NCI-H128 (cell line): ENCODE data around the gene ZBTB4.

Experiments
- DNase-seq: peaks from one replicate; lab custom pipeline; 2025; ENCODE audit not compliant: unreplicated experiment; lab: John Stamatoyannopoulos, UW

Gene ZBTB4

DNA sequence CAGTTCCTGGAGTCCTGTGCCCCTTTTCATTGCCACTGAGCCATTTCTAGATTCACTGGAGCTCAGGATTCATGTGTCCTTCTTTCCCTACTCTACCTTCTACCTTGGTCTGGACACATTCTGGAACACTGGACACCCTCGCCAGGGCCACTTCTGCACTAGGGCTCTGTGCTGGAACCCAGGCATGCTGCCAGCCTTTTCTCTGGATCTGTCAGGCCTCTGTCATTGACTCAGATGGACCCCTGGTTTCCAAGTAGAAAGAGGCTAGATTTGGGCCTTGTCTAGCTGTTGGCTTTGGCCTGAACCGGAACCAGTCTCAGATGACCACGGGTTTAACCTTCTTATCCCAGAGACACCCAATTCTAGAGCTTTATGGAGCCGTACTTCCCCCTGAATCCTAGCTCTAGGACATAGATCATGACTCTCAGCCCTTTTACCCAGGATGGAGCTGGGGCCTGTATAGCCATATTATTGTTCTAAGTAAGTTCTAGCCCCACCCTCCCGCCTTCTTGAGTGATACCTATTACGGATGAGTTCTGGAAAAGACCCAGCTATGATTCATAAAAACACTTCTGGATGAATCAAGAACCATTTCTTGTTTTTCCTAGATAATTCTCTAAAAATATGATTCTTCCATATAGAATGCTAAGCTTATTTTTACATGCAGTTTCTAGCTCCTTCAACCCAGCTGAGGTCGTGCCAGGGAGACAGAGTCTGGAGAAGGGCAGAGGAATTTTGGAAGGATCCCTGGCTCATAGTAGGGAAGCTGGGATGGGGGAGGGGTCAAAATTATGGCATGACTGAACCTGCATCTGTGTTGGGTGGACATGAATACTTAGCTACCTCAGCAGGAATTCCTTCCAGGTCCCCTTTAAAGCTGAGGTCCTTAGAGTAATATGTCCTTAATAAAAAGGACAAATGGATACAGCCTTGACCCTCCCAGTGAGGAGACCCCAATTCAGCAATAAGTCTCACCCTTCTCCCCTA lies 35.6 kb downstream of the ZBTB4 start:
- DNase-seq: no peak

DNA sequence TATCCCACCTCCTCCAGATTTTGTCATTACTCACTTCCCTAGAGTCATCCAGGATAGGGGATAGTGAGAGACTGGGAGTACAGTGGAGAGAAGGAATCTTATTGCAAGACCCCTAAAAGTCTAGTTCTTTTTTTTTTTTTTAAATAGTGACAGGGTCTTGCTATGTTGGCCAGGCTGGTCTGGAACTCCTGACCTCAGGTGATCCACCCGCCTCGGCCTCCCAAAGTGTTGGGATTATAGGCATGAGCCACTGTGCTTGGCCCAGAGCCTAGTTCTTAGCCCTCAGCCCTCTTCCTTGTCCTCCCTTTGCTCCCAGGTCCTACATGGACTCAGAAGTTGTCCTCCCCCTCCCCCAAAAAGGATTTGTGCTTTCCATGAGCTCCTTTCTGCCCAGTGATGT lies 37.3 kb downstream of the ZBTB4 start:
- no peak for DNase-seq

DNA sequence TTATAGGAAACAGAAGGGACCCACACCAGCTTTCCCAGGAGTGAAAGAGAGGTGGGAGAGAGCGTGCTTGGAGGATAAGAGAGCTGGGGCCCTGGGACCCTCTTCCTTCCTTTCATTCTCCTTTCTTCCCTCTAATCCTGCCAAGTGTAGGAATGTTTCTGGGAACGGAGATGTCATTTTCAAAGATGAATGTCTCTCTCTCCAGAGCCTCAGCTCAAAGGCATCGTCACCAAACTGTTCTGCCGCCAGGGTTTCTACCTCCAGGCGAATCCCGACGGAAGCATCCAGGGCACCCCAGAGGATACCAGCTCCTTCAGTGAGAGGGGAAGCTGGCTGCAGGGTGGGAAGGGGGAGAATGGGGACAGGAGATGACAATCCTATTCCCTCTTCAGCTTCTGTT lies 38.2 kb downstream of the ZBTB4 start:
- no peak for DNase-seq

DNA sequence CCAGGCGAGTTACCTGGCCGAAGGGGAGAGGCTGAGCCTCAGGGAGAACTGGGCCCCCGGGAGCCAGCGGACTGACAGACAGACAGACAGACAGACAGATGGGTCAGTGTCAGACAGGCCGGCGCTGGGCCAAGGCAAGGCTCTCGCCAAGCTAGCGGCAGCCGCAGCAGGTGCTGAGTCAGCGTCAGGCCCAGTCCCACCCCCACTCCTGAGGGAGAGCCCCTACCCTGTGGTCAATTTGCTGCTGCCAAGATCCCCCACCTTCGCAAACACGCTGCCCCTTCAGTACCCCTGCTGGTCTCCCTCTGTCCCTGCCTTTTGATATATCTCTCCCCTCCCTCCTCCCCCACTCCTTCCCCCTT lies 38.6 kb downstream of the ZBTB4 start:
- DNase-seq: no peak

DNA sequence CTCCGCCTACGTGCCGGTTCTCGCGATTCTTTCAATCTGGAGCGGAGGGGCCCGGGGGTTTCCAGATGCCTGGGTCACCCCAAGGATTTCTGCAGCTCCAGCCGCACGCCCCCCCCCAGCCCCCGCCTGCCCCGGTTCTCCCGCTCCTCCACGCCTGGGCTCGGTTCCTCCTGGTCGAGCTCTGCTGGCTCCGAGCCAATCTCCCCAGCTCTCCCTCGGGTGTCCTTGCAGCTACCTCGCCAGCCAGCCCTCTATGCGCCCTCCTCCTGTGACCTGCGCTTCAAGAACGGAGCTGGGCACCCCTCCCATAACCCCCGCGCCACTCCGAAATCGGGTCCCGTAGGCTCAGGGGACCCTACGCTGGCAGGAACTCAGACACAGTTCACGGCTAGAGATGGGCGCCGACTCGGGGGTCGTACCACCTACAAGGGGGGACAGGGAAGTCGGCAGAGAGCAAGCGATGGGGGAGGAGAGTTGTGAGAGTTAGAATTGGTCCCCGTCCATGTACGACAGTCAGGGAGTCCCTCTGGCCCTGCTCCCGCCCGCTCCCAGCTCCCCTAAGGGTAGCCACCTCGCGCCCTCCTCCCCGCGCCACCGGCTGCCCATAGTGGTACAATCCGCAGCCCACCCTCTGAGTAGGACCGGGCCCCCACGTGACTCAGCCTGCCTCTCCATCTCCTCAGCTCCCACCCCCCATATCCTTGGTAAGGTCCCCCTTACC lies 39.2 kb downstream of the ZBTB4 start:
- DNase-seq: peak; percentile 30

DNA sequence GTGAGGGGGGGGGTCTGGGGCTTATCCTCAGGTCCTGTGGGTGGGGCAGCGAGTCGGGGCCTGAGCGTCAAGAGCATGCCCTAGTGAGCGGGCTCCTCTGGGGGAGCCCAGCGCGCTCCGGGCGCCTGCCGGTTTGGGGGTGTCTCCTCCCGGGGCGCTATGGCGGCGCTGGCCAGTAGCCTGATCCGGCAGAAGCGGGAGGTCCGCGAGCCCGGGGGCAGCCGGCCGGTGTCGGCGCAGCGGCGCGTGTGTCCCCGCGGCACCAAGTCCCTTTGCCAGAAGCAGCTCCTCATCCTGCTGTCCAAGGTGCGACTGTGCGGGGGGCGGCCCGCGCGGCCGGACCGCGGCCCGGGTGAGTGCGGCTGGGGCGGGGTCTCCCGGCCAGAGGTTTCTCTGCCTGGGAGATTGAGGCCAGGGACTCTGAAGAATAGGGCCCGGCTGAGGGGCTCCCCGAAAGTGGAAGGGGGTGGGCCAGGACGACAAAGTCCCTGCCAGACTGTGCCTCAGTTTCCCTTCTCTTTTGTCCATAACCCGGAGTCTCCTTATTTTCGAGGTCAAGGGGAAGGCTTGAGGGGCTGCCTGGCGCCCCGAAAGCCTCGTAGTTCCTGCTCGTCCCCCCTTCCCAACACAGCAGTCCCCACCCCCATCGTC lies 39.8 kb downstream of the ZBTB4 start, which contains the start of gene FGF11:
FGF11 (plus strand) TSS at position 51 of the 651 bp plus-strand sequence; CDS start at position 160, 109 bp downstream.
- DNase-seq: no peak

DNA sequence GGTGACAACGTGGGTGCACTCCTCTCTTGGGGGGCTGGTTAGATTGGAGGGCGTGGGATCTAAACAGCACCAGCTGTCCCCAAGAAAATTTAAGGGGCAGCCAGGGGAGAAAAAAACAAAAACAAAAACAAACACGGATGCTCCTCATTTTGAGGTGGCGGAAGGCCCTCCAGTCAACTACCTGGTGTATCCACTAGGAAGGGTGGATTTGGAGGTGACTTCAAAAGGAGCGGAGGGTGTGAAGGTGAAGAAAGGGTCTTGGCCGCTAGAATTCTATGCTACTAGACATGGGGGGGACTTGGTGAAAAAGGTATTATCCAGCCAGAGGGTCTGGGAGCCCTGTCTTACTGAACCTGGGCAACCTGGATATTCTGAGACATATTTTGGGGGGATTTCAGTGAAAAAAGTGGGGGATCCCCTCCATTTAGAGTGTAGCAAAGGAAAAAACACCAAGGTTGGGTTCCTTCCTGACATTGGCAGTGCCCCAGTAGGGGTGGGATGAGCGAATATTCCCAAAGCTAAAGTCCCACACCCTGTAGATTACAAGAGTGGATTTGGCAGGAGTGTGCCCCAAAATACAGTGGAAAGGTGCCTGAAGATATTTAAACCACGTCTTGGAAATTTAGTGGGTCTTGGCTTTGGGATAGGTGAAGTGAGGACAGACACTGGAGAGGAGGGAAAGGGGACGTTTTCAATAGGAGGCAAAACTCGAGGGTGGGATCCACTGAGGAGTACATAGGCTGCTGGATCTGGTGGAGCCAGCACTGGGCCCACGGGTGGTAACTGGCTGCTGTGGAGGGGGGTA lies 40.6 kb downstream of the ZBTB4 start:
- no peak for DNase-seq

DNA sequence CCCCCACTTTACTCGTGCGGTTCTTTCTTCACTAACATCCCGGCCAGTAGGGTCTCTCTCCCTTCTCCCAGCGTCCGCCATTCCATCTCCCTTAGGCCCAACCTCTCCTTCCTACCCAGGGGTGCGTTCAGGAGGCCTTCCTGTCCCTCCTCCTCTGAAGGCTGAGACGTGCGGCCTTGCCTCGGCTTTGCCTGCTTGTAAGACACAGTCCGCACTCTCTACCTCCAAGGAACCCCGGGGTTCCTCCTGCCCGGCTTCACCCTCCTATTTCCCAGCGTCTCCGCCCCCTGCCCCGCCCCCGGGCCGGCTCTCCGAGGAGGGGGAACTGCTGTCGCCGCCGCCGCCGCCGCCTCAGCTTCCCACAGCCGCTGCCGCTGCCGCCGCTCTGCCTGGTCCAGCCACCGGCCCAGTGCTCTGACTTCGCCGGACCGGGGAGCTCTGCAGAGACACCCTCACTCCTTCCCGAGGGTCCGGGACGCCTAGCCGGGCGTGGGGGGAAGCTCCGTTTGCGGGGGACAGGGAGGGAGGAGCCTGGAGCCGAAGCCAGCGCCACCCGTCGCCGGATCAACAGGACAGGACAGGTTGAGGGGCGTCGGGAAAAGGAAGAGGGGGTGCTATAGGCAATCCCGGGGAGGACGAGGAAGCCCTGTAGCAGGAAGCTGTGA lies 41.3 kb downstream of the ZBTB4 start:
- DNase-seq: no peak

DNA sequence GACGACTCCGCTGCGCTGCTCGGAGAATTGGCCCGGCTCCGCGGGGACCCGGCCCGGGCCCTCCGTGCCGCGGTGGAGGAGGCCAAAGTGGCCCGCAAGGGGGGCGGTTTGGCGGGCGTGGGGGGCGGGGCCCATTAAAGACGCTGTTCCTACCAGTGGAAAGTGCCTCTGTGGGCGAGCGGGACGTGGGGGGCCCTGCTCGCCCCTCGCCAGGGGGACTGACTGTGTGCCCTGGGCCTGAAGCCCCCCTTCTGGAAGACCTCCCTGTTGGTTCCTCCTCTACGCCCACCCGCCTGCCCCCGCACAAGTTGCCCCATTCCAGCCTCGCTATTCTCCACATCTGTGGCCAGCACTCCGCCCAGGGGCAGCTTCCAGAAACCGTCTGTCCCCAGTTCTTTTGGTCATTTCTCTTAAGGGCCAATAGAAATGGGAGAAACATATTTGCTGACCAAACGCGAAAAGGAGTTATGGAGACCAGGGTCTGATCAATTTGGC lies 42.0 kb downstream of the ZBTB4 start:
- no peak for DNase-seq

DNA sequence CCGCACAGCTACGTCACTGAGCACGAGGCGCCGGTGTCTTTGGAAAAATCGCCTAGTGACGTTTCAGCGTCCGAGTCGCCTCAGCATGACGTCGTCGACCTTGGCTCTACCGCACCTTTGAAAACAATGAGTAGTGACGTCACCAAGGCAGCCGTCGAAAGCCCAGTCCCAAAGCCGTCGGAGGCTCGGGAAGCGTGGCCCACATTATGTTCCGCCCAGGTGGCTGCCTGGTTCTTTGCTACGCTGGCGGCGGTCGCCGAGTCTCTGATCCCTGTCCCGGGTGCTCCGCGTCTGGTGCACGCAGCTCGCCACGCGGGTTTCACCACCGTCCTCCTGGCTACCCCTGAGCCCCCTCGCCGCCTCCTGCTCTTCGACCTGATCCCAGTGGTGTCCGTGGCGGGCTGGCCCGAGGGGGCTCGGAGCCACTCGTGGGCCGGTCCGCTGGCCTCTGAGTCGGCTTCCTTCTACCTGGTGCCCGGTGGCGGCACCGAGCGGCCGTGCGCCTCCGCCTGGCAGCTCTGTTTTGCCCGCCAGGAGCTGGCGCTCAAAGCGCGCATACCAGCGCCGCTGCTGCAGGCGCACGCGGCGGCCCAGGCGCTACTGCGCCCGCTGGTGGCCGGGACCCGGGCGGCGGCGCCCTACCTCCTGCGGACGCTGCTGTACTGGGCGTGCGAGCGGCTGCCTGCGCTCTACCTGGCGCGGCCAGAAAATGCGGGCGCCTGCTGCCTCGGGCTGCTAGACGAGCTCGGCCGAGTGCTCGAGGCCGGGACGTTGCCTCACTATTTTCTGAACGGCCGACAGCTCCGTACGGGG lies 42.7 kb downstream of the ZBTB4 start:
- peak; percentile 47 for DNase-seq

DNA sequence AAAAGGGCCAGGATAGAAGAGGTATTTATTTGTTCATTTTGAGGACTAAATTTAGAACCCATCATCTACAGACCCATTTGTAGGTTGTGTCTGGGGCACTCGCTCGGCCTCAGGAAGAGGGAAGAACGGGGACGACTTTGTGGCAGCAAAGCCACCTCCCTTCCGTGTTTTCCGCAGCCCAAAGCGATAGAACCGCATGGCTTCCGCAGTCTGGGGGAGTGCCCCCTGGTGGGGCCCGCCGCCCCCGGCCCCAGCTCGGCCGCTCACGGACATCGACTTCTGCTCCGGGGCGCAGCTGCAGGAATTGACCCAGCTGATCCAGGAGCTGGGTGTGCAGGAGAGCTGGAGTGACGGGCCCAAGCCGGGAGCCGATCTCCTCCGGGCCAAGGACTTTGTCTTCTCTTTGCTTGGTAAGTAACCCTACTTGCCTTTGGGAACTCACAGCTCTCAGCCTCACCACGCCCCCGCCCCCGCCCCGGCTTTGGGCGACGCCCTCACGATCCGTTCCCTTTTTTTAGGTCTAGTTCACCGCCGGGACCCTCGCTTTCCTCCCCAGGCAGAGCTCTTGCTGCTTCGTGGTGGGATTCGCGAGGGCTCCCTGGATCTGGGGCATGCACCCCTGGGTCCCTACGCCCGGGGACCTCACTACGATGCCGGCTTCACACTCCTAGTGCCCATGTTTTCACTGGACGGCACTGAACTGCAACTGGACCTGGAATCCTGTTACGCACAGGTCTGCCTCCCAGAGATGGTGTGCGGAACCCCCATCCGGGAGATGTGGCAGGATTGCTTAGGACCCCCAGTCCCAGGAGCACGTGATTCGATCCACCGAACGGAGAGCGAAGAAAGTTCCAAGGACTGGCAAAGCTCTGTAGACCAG lies 43.5 kb downstream of the ZBTB4 start:
- no peak for DNase-seq

DNA sequence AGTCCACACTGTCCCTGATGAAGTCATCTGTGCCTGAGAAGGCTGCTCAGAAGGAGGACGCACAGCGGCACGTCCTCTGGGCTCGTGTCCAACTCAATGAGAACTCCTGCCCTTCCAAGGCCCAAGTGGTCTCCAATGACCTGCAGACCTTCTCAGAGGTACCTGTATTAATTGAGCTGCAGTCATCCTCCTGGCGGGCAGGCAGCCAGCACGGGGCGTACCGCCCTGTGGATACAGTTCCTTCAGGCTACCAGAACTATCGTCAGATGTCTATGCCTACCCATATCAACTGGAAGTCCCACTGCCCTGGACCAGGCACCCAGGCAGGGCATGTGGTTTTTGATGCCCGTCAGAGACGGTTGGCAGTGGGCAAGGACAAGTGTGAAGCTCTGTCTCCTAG lies 47.1 kb downstream of the ZBTB4 start:
- no peak for DNase-seq

DNA sequence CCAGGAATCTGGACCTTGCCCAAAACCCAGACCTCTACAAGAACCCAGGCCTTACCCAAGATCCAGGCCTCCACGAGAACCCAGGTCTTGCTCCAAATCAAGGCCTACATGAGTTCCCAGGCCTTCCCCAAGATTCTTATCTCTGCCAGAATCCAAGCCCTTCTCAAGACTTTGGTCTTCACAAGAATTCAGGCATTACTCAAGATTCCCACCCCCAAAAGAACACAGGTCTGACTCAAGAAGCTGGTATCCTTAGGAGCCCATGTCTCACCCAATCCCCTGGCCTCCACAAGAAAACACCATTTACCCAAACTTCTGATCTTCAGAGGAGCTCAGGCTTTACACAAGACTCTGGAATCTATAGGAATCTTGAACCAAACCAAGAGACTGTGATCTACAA lies 48.2 kb downstream of the ZBTB4 start:
- DNase-seq: no peak

DNA sequence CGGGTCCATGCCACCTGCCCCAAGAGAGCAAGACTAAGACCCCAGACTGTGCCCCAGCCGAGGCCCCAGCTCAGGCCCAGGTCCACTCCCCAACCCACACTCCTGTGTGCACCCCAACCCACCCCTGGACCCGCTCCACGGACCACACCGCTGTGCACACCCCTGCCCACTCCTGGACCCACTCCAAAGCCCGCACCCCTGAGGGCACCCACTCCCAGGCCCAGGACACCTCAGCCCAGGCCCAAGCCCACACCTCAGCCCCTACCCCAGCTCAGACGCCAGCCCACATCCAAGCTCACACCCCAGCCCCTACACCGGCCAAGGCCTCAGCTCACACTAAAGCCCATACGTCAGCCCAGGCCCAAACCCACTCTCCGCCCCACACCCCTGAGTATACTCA lies 49.7 kb downstream of the ZBTB4 start:
- no peak for DNase-seq

DNA sequence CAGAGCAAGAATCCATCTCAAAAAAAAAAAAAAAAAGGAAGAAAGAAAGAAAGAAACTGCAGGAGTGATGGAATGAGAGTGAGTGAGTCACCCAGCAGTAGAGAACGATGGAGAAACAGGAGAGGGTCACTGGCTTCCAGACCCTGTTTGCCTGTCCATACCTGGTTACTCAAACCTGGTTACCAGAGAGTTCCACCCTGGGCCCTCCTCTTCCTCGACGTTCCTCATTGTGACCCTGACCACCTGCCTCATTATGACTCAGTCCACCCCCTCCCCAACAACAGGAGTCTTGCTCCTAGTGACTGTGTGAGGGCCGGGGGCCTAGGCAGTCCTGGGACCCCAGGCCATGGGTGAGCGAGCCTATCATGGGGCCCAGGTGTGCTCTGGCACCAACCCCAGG lies 50.9 kb downstream of the ZBTB4 start, which contains the start of gene SPEM3:
SPEM3 (plus strand) TSS at position 301 of the 400 bp plus-strand sequence; CDS start at position 347, 46 bp downstream.
- no peak for DNase-seq

DNA sequence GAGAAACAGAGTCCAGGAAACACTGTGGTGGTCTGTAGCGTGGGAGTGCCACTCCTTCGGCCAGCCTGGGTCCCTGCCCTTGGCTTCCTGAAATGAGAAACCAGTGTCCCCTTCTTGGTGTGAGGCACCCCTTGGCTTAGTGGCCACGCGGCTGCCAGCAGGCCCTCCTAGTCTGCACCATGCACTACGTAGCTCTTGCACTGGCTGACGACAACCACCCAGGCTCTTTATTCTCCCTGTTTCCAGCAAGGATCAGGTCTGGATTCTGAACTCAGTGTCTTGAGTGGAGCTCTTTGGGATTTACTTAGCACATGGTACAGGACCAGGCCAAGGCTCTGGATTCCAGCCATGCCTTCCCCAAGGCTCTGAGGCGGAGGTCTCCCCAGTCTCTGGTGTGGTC lies 51.9 kb downstream of the ZBTB4 start:
- no peak for DNase-seq

DNA sequence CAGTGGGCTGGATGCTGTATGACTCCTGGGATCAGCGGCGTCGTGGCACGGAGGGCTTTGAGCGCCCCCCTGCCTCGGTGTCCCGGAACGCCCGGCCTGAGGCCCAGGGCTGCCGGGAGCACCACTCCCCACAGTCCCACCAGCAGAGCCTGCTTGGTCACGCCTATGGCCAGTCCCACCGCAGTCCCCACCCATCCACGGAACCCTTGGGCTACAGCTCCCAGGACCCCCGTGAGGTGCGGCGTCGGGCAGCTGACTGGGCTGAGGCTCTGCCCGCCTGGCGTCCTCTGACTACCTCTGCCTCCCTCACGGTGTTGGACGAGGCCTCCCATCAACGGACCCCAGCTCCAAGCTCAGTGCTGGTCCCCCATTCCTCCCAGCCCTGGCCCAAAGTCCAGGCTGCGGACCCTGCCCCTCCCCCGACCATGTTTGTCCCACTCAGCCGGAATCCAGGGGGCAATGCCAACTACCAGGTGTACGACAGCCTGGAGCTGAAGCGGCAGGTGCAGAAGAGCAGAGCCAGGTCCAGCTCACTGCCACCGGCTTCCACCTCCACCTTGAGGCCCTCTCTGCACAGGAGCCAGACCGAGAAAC lies 52.4 kb downstream of the ZBTB4 start:
- no peak for DNase-seq
